ENCODE data around the gene BBS7. TPM values are rescaled to one million over a fixed set of nuclear protein-coding genes. Genes with fewer than 3 reads are reported as not detected.

Gene BBS7
- total and polyA plus RNA-seq, 2 experiments from 2014 or later = 14.8 to 30.8 TPM

- TF ChIP-seq REST (IDR thresholded peaks at IDR 0.05; ENCODE audit: unreplicated experiment) (no peak), EZH2 (IDR thresholded peaks at IDR 0.05; ENCODE audit: low read depth, unreplicated experiment) (no peak), JUNB (IDR thresholded peaks at IDR 0.05; ENCODE audit: unreplicated experiment) (no peak), STAT1 (IDR thresholded peaks at IDR 0.05; ENCODE audit: unreplicated experiment) (no peak)
Measured at GRCh38 chr4:121842862-121843261, 27.4 kb downstream of the BBS7 start (continued).

GRCh38 chr4:121838136-121838535, 32.1 kb downstream of the BBS7 start:
- no peak overlapping the region for H3K27ac ChIP-seq (ENCODE audit: low read depth)
- Mint-ChIP-seq H3K4me3 (no peak overlapping the region), H3K9me3 (no peaks in the 10 kb centered on the region; the same call in 2 of the 3 replicates), H3K4me1 (no peaks in the 10 kb centered on the region), H3K36me3 (ENCODE audit: low read depth) (peaks cover 9% of the 10 kb centered on the region; the same call in 2 of the 3 replicates), H3K27ac (no peak overlapping the region), H3K27me3 (ENCODE audit: insufficient read depth, low read depth, poor library complexity) (no peaks in the 10 kb centered on the region)
- no peaks in the 10 kb centered on the region for H3K4me1 ChIP-seq (ENCODE audit: insufficient read depth)
- no peaks in the 10 kb centered on the region for H3K27me3 ChIP-seq (ENCODE audit: insufficient read depth)
- no peaks in the 10 kb centered on the region for H3K9me2 ChIP-seq (ENCODE audit: insufficient read depth)
- H3K4me2 ChIP-seq = no peak overlapping the region
- H3K36me3 ChIP-seq (ENCODE audit: insufficient read depth) = peaks cover 4% of the 10 kb centered on the region
- no peaks in the 10 kb centered on the region; the same call in 1 of the 2 replicates for H4K20me1 ChIP-seq (replicated peaks; ENCODE audit: insufficient read depth)
- H3K4me3 ChIP-seq = no peak overlapping the region
- no peak for ATAC-seq
- DNase-seq (ENCODE audit: low spot score) = no peak
- H2AFZ ChIP-seq = no peak overlapping the region
- H3F3A ChIP-seq (replicated peaks; ENCODE audit: low read depth) = no peaks in the 10 kb centered on the region
- H3K79me2 ChIP-seq (replicated peaks; ENCODE audit: insufficient read depth) = no peaks in the 10 kb centered on the region
- no peak for TF ChIP-seq POLR2AphosphoS5 (IDR thresholded peaks at IDR 0.05; ENCODE audit: low read depth)
- no peak for TF ChIP-seq CTCF (conservative IDR thresholded peaks at IDR 0.05; ENCODE audit: low read depth in 2 of 2)
- no peak for TF ChIP-seq CREB1 (CRISPR knock-in tag; IDR thresholded peaks at IDR 0.05; ENCODE audit: low read depth)
- no peak for TF ChIP-seq ZNF331 (CRISPR knock-in tag; IDR thresholded peaks at IDR 0.05; ENCODE audit: low read depth)
- no peak for TF ChIP-seq JUNB (IDR thresholded peaks at IDR 0.05; ENCODE audit: unreplicated experiment)
- no peak for TF ChIP-seq EZH2 (IDR thresholded peaks at IDR 0.05; ENCODE audit: low read depth, unreplicated experiment)
- TF ChIP-seq EZH2phosphoT487 (IDR thresholded peaks at IDR 0.05; ENCODE audit: unreplicated experiment) = no peak
- no peak for TF ChIP-seq ZNF462 (CRISPR knock-in tag; IDR thresholded peaks at IDR 0.05)
- no peak for TF ChIP-seq REST (IDR thresholded peaks at IDR 0.05; ENCODE audit: unreplicated experiment)
